ENCODE data around the gene KLF4.

The KLF4 gene

GRCh38 chr9:107487521-107488374, 1.8 kb downstream of the KLF4 start:
- DNase-seq: peak in 1 of 2 donors; percentile 47

GRCh38 chr9:107486674-107487520, 2.7 kb downstream of the KLF4 start:
- DNase-seq: no peak

- no peak for DNase-seq
These were observed 4.0 kb downstream of the KLF4 start for GRCh38 chr9:107485458-107486043.

- DNase-seq: peak; percentile 29 to 42
These were observed 5.3 kb downstream of the KLF4 start for GRCh38 chr9:107484117-107484723.

- no peak for DNase-seq
These were observed 5.9 kb downstream of the KLF4 start for GRCh38 chr9:107483666-107484065.

GRCh38 chr9:107481035-107481434, 8.5 kb downstream of the KLF4 start:
- DNase-seq: no peak

GRCh38 chr9:107480386-107480789, 9.2 kb downstream of the KLF4 start:
- DNase-seq: peak in 1 of 2 donors; percentile 28

GRCh38 chr9:107478805-107479204, 10.8 kb downstream of the KLF4 start:
- DNase-seq: no peak

GRCh38 chr9:107474124-107474523, 15.4 kb downstream of the KLF4 start:
- DNase-seq: no peak

GRCh38 chr9:107472581-107473340, 16.8 kb downstream of the KLF4 start:
- no peak for DNase-seq

GRCh38 chr9:107471552-107471951, 18.0 kb downstream of the KLF4 start:
- DNase-seq: no peak

- DNase-seq: no peak
These were observed 22.2 kb downstream of the KLF4 start for GRCh38 chr9:107467416-107467815.

- DNase-seq: no peak
These were observed 22.7 kb downstream of the KLF4 start for GRCh38 chr9:107466826-107467225.

- peak; percentile 20 to 50 for DNase-seq
These were observed 23.8 kb downstream of the KLF4 start for GRCh38 chr9:107465467-107466451.

- DNase-seq: no peak
These were observed 25.1 kb downstream of the KLF4 start for GRCh38 chr9:107464516-107464915.

- DNase-seq: no peak
These were observed 26.9 kb downstream of the KLF4 start for GRCh38 chr9:107462691-107463090.

GRCh38 chr9:107460153-107461023, 29.2 kb downstream of the KLF4 start:
- no peak for DNase-seq

- DNase-seq: no peak
These were observed 34.0 kb downstream of the KLF4 start for GRCh38 chr9:107455425-107456135.

GRCh38 chr9:107453479-107453878, 36.1 kb downstream of the KLF4 start:
- no peak for DNase-seq

Data from CD4-positive, alpha-beta T cell treated with Interferon alpha-2 for 1 hour (primary cell).